HG02588 (cell line): ENCODE results near the gene RLN2.

Experiments
- ATAC-seq: cut with Tn5 transposase; IDR thresholded peaks from one replicate; pipeline ENCODE4 v1.9.1; 2021; ENCODE audit warnings: mild to moderate bottlenecking, moderate library complexity; ENCODE audit not compliant: unreplicated experiment

The RLN2 gene

GRCh38 chr9:5274770-5275169 lies 29.7 kb downstream of the RLN2 start:
- ATAC-seq: no peak

DNA sequence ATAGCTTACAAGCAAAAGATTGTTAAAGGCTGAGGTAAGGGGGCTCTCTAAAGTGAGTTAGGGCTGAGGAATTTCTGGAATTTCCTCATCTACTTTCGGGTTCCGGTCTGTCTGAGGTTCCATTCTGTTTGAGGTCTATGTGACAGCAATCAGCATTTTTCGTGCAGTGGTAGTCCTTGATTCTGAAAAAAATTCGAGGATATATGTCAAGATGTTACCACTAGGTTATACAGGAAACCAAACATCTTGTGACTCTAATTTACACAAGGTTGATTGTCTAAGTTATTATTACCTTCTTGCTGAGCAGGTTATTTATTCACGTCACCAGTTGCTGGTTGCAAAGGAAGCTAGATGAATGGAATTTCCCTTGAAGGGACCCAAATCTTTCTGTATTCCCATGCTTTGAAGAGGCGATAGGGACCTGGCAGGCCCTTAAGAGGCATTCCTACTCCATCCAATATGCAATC lies 35.2 kb downstream of the RLN2 start:
- ATAC-seq: no peak

DNA sequence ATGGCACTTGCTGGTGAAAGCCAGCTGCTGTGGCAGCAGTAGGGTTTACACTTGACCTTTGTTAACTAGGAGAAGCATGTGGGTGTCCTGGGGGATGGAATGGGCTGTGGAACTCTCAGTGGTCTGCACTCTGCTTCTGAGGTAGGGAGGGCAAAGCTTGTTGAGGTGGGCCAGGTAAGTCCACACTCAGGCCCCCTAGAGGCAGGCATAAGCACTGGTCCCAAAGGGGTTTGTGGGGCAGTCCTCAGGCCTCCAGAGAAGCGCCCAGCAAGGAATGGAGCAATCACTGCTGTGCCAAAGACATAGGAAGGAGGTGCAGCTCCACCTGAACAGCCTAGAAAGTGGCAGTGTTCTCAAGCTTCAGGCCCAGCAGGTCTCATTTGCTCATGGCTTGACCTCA lies 38.6 kb downstream of the RLN2 start:
- ATAC-seq: no peak

DNA sequence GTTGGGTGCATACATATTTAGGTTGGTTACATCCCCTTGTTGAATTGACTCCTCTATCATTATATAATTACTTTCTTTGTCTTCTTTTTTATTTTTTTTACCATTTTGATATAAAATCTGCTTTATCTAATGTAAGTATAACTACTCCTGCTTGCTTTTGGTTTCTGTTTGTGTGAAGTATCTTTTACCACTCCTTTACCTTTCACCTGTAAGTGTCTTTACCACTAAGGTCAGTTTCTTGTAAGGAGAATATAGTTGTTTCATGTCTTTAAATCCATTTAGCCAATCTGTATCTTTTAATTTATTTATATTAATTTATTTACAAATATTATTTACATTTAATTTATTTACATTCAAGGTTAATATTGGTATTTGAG lies 40.3 kb downstream of the RLN2 start:
- ATAC-seq: no peak

GRCh38 chr9:5263351-5264218 lies 40.9 kb downstream of the RLN2 start:
- ATAC-seq: no peak
